GM18951 (cell line): ENCODE data around the gene MEF2C.

Experiments used
- POLR2A ChIP-seq: IDR thresholded peaks from 4 replicates; pipeline ENCODE4 v1.6.1; 2011; ENCODE audit warnings: mild to moderate bottlenecking; ENCODE audit not compliant: insufficient read length, insufficient read depth; ENCODE audit errors: extremely low read depth
- in situ Hi-C: fragments of 300-500 bp; cut with MboI; formaldehyde crosslinking; loops from one replicate; pipeline ENCODE4 v1.12.0; 2022; ENCODE audit warnings: low sequenced_read_pairs, mixed read lengths, inconsistent platforms; ENCODE audit not compliant: unreplicated experiment

Gene MEF2C

DNA sequence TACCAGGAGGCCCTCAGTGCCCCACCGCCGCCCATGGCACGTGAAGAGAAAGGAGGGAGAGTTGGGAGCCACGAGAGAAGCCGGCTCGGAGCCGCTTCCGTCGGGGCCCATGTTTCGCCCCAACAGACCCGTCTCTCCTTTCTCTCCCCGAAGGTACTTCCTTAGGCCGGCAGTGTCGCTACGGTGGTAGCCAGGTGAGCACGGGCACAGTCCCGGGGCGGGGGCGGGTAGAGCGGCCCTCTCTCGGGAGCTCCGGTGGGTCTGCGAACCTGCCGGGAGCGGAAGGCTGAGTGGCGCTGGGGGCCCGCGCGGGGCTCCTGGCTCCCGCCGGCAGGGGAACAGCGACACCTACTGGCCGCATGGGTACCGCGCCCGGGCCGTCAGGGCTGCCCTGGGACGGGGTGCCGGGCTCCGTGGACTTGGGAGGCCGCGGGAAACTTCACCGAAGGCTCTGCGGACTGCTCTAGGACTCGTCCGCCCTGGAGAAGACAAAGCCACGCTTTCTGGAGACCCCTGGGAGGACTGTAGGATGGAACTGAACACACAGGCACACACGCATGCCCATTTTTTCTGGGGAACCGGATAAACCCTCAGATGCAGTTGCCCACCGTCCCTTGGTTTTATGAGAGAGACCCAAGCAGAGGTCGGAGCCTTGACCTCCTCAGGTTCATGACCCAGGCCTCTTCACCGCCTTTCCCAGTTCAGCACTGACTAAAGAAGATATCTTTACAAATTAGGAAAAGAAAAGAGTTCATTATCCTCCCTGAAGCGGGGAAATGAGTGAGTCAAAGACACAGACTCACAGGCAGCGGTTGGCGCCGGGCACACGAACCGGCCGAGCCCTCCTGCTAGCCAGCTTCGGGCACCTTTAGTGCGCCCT lies 202.5 kb downstream of the MEF2C start:
- no peak for TF ChIP-seq POLR2A
- in situ Hi-C loops: no loop called here

DNA sequence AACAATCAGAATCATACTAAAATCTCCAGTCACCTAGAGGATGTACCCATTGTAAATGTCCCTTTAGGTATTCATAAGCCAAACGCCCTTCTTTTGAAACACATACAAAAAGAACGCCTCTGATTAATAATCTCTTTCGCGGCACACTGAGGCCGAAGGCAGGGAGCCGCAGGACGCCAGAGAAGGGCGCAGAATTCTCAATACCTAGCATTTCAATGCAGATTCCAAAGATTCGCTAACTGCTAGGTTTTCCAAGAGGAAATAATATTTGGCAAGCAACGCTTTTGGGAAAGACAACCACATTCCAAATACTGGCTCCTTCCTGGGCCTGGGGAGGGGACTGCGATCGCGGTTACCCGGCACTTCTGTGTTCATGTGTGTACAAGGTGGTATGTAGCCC lies 203.3 kb downstream of the MEF2C start:
- no peak for TF ChIP-seq POLR2A
- in situ Hi-C loops: loop anchor here (5.0 kb wide), 1 partner anchor 537 kb away; no protein-coding TSS in a partner anchor

DNA sequence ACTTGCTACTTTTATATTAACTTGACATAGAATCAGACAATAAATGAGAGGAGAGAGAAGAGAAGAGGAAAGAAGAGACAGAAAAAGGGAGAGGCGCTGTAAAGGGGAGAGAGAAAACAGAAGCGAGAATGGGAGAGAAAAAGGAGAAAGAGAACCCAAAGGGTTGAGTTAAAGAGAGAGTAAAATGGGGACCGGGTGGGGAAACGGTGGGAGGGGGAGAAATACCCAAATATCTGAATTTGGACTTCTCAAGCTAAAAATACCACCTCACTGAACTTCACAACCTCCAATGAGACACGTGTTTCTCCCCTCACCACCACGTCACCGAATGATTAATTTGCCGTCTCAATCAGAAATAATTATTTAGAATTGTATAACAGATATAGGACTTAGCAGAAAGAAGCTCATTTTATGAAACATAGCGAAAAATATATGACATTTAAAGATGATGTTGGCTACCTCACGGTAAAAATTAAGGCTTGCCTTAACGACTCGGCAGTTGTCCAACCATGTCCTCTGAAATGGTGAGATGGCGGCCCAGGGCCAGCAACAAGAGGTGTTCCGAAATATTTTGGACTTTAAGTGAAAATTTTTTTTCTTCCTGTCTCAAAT lies 204.1 kb downstream of the MEF2C start:
- TF ChIP-seq POLR2A: no peak
- in situ Hi-C loops: loop anchor here (5.0 kb wide), 1 partner anchor 537 kb away; no protein-coding TSS in a partner anchor

DNA sequence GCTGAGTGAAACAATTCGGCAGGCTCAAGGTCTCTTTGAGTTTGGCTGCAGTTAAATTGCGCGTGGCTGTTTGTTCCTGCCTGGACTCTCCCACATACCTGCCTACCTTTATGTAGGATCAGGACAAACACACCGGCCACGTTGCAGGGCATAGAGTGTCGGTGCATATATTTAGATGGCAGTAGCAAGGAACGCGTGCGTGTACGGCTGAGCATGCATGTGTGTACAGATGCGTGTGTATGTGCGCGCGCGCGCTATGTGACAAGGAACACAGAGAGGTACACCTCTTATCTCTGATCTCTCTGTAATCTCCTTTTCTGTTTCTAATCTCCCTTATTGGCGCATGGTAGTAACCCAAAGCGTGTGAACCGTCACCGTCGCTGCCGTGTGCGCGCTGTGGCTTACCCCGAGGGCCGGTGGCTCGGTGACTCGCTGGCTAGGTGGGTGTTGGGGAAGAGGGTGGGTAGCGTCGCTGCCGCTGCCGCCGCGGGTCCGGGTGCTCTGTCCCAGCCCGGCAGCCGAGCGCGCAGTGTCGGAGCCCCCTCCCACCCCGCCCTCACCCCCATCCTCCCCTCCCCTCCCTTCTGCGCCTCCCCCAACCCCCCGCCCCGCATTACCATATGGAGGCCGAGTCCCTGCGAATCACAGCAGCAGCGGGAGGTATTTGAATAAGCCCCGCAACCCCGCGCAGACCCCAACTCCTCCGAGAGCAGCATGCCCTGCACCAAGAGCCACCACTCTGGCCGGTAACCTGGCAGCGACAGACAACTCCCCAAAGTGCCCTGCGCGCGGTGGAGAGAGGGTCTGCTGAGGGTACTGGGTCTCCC lies 204.8 kb downstream of the MEF2C start:
- no peak for TF ChIP-seq POLR2A
- in situ Hi-C loops: loop anchor here (5.0 kb wide), 1 partner anchor 536 kb away; no protein-coding TSS in a partner anchor

DNA sequence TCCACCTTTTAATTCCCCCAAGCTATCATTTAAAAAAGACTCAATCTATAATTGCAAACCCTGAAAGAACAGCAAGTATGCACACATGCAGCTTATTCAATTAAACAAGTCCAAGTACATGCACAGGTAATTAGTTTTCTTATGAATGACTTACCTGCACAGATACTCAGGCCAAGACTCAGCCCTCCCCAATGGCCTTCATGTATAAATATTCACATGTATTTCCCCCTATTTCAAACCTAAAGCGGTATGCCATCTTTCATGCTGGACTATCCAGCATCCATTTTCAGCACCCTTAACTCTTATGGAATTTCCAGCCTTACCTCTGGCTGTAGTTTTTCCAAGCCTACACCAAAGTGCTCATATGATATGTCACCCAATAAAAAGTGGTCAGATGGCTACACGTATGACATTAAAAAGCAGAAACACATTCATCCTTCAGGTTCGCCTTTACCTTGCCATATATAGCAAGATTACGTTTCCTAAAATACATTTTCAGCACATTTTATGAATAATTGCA lies 205.5 kb downstream of the MEF2C start:
- TF ChIP-seq POLR2A: no peak
- in situ Hi-C loops: loop anchor here (5.0 kb wide), 1 partner anchor 535 kb away; no protein-coding TSS in a partner anchor

DNA sequence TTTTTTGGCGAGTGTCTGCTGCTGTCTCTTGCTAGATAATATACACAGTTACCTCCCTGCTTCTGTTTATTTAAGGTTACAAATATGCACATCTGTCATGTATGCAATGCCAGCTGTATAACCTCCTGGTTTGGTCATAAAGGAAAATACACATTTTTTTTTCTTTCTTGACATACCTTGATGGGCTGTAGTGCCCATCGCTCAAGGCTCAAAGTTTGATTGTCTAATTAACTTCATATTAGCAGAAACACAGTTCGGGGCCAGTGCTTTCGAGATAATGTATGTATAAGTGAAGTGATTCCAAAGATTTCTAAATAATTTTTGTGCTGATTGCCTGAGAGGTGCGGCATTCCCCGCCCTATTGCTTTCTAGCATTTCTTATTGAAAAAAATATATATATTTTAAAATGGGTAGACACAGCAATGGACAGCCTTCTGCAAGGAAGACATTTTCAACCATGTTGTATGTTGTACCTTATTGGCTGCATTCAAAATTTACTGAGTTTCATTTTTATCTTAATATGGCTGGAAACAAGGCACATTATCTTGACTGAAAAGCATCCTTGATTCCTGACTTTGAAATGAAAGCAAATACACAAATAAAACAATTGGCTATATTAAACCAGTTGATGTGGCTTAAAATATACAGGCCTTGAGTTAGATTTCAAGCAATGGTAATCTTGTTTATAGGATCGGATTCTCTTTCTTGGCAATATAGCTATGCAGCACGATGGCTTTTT lies 206.2 kb downstream of the MEF2C start:
- no peak for TF ChIP-seq POLR2A
- in situ Hi-C loops: loop anchor here (5.0 kb wide), 1 partner anchor 535 kb away; no protein-coding TSS in a partner anchor

DNA sequence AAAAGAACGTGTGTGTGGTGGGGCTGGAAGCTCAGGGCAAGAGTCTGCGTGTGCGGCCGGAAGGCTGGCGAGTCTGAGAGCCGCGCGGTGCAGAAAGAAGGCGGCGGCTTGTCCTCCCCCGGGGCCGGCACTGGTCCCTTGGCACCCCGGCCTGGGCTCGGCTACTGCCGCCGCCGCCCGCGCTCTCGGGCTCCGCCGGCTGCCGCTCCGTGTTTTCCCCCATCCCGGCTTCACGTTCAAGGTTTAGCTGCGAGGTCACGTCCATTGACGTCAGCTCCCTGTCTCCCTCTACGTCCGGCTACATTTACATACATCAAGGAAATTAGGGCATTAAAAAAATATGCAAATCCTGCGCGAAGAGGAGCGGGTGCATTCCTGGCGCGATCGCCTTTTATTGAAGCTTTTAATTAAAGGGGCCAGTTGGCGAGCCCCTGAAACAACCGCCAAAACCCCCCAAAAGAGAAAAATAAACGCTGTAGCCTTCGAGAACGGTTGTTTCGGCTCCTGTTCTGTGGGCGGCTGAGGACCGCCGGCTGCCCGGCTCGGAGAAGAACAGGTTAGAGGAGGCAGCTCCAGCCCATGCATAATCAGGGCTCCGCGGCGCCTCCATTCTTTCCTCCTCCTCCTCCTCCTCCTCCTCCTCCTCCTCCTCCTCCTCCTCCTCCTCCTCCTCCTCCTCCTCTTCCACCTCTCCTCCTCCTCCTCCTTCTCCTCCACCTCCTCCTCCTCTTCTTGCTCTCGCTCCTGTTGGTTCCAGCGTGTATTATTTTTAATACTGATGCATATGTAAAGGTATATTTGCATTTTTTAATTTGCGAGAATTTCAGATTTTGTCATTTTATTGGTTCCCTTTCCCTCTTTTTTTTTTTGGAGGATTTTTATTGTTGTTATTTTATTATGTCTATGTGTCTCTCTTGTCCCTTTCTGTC lies 207.0 kb downstream of the MEF2C start:
- no peak for TF ChIP-seq POLR2A
- in situ Hi-C loops: loop anchor here (5.0 kb wide), 1 partner anchor 534 kb away; no protein-coding TSS in a partner anchor

DNA sequence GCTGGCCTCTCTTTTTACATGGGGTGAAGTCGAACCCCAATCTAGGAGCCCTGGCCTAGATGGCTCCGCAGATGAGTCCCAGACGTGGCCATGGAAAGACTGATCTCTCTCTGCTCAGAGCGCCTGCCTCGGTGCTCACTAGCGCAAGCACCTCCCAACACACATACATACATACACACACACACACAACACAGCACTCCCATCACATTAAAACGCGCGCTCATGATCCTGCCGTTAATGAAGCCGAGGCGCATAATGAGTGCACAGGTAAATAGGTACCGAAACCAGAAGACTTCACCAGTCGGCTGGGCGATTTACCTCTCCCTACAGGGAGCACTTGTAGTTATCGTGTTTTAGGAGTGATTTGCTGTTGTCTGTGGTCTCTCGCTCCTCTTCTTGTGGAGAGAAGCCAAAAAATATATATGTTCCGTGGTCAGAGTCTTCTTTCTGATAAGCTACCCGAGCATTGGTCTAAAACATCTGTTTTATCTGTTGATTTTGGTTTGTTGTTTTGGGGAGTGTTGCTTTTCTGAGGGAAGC lies 207.7 kb downstream of the MEF2C start:
- no peak for TF ChIP-seq POLR2A
- in situ Hi-C loops: loop anchor here (5.0 kb wide), 1 partner anchor 533 kb away; no protein-coding TSS in a partner anchor

DNA sequence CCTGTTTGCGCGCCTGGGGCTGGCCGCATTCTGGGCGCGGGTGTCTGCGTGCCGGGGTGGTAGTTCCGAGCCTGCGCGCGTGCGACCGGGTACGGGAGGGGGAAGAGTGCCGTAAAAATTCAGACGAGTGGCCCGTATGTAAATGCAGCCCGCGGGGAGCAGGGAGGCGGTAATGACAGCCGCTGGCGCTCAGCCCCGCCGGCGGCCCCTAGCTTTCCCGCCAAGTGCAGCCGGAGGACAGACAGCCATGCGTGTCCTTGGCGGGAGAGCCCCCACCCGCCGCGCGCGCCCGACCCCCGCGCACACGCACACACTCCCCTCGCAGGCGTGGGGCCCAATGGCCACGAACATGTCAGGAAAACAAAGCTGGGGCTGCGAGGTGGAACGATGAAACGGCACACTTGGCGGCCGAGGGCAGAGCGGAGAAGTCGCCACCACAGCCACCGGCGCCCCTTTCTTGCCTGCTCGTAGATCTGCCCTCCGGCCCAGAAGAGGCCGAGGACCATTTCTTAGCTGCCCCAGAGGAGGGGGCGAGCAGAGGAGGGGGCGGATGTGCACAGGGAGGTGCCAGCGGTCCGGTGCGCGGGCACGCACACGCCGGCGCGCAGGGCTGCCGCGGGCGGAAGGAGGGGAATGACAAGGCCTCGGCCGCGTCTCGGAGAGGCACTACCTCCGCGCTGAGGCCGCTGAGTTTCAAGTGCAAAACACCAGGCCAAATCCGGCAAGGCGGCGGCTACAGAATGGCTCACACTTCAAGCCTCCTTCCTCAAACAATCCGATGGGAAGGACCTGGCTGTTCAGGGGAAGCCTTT lies 208.4 kb downstream of the MEF2C start:
- in situ Hi-C loops: loop anchor here (5.0 kb wide), 1 partner anchor 532 kb away; no protein-coding TSS in a partner anchor
- TF ChIP-seq POLR2A: peak; percentile 40
